IPS-20b (cell line): ENCODE measurements around the gene PTPRN2.
"Not testable (repeated sequence)": the region's sequence is repeated elsewhere in the genome, so short reads cannot be mapped to it uniquely, and the experiment has no call there.

Experiments
- H3K27ac ChIP-seq: one replicate; pipeline ENCODE4 v1.5.1; 2013; ENCODE audit warnings: low read length
- H3K27me3 ChIP-seq: 2 replicates; pipeline ENCODE4 v1.6.1; 2013; ENCODE audit warnings: mild to moderate bottlenecking, low read length, inconsistent platforms; ENCODE audit not compliant: insufficient read depth
- H3K36me3 ChIP-seq: 2 replicates; pipeline ENCODE4 v1.6.1; 2013; ENCODE audit warnings: low read depth, mild to moderate bottlenecking, inconsistent platforms, low read length, moderate library complexity; ENCODE audit not compliant: insufficient read depth
- H3K4me1 ChIP-seq: 2 replicates; pipeline ENCODE4 v1.6.1; 2013; ENCODE audit warnings: mild to moderate bottlenecking, control low read depth, inconsistent platforms, low read length, moderate library complexity; ENCODE audit not compliant: insufficient read depth
- H3K4me3 ChIP-seq: 2 replicates; pipeline ENCODE4 v1.5.1; 2013; ENCODE audit warnings: mild to moderate bottlenecking, low read length, inconsistent platforms
- H3K9ac ChIP-seq: 2 replicates; pipeline ENCODE4 v1.6.1; 2013; ENCODE audit warnings: low read depth, mild to moderate bottlenecking, inconsistent platforms, low read length, moderate library complexity
- H3K9me3 ChIP-seq: 2 replicates; pipeline ENCODE4 v1.6.1; 2013; ENCODE audit warnings: mild to moderate bottlenecking, low read depth, low read length, inconsistent platforms; ENCODE audit not compliant: insufficient read depth

The PTPRN2 gene

GRCh38 chr7:158467562-158467961 is 120.1 kb downstream of the PTPRN2 start:
- H3K4me3 ChIP-seq = peak overlapping the region; percentile 41; the same call in 1 of the 2 replicates
- H3K9me3 ChIP-seq = peaks cover 2% of the 10 kb centered on the region; the same call in 1 of the 2 replicates
- H3K9ac ChIP-seq = peak overlapping the region; percentile 78; the same call in 1 of the 2 replicates
- peaks cover 31% of the 10 kb centered on the region; the same call in 1 of the 2 replicates for H3K4me1 ChIP-seq
- H3K27me3 ChIP-seq = no peaks in the 10 kb centered on the region
- peak overlapping the region; percentile 86 for H3K27ac ChIP-seq
- no peaks in the 10 kb centered on the region for H3K36me3 ChIP-seq

DNA sequence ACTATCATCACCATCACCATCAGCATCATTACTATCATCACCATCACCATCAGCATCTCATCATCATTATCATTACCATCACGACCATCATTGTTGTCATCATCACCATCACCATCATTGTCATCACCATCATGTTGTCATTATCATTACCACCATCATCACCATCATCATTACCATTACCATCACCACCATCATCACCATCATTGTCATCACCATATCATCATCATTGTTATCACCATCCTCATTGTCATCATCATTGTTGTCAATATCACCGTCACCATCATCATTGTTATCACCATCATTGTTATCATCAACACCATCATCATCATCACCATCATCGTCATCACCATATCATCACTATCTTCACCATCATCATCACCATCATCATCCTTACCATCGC is 124.3 kb downstream of the PTPRN2 start:
- Histone ChIP-seq H3K9me3 (no peaks in the 10 kb centered on the region; the same call in 1 of the 2 replicates), H3K27me3 (no peaks in the 10 kb centered on the region), H3K36me3 (no peaks in the 10 kb centered on the region), H3K9ac (no peak overlapping the region), H3K4me1 (peaks cover 9% of the 10 kb centered on the region; the same call in 1 of the 2 replicates), H3K4me3 (no peak overlapping the region), H3K27ac (no peak overlapping the region)

DNA sequence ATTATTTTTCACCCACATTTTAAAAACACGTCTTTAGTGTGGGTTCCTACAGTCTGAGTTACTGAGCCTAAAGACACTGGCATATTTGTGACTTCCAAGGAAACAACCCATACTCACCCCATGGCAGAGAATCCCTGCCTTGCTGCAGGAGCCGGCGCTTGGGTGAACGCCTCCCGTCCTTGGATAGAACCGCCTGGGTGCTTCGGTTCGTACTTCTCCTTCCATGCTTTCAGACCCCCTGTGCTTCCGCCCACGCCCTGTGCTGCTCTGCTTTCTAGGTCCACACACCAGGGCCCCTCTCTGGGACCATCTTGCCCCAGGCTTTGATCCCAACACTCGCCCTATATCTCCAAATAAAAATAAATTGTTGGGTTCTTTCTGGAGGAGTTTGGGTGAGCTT is 125.8 kb downstream of the PTPRN2 start:
- Histone ChIP-seq H3K4me3 (no peak overlapping the region), H3K9me3 (no peaks in the 10 kb centered on the region; the same call in 1 of the 2 replicates), H3K9ac (no peak overlapping the region), H3K4me1 (no peaks in the 10 kb centered on the region), H3K27me3 (no peaks in the 10 kb centered on the region), H3K27ac (no peak overlapping the region), H3K36me3 (no peaks in the 10 kb centered on the region)

DNA sequence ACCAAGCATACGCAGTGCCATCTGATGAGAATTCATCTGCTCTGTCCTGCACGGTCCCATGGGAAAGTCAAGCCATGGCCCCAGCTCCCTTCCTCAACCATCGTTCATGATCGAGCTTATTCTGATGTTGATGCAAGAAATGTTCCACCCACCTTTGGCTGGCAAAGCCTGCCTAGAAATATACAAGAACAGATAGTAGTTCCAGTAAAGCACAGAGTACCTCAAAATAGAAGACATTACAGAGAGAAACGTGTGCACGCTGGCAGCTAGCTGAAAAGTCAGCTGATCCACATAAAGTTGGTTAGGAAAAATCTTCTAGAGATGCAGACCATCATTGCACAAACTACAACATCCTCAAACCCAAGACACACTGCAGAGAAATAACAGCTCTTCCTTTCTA is 127.0 kb downstream of the PTPRN2 start:
- Histone ChIP-seq H3K9ac (no peak overlapping the region), H3K4me3 (no peak overlapping the region), H3K36me3 (no peaks in the 10 kb centered on the region), H3K9me3 (peaks cover 3% of the 10 kb centered on the region), H3K27ac (no peak overlapping the region), H3K27me3 (no peaks in the 10 kb centered on the region), H3K4me1 (no peaks in the 10 kb centered on the region)

- Histone ChIP-seq H3K27me3 (no peaks in the 10 kb centered on the region), H3K9ac (no peak overlapping the region), H3K4me1 (no peaks in the 10 kb centered on the region), H3K27ac (no peak overlapping the region), H3K9me3 (peaks cover 4% of the 10 kb centered on the region), H3K4me3 (no peak overlapping the region), H3K36me3 (no peaks in the 10 kb centered on the region)
Observed at GRCh38 chr7:158458716-158459282, 128.8 kb downstream of the PTPRN2 start.

DNA sequence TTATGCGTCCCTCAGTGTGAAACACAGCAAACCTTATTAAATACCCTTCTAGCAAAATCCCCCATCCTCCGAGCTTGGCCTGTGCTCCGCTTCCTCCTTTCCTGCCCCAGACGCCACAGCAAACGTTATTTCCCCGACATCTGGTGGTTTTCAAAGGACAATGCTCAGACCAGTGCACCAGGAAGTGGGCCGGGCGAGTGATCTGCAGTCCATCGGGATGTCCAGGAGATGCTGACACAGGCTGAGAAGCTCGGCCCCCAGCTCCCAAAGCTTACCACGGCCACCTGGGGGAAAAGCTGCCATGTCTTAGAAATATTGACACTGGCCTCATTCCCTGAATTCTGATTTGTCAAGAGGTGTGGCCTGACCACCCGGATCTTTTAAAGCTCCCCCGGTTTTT is 129.5 kb downstream of the PTPRN2 start:
- Histone ChIP-seq H3K9me3 (peaks cover 4% of the 10 kb centered on the region), H3K27ac (no peak overlapping the region), H3K36me3 (no peaks in the 10 kb centered on the region), H3K4me3 (no peak overlapping the region), H3K27me3 (no peaks in the 10 kb centered on the region), H3K4me1 (no peaks in the 10 kb centered on the region), H3K9ac (no peak overlapping the region)

DNA sequence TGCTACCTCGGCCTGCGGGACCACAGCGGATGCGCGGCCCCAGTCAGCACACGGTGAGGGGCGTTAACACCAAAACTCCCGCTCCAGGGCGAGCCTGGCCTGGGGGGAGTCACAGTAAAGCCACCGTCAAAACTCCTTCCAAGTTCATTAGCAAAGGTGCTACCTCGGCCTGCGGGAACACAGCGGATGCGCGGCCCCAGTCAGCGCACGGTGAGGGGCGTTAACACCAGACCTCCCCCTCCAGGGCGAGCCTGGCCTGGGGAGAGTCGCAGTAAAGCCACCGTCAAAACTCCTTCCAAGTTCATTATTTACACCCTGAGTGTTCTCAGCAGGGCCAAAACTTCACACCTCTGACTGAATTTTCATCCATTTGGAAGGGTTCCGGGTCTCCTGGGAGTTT is 130.0 kb downstream of the PTPRN2 start:
- H3K36me3 ChIP-seq, H3K27me3 ChIP-seq, H3K4me1 ChIP-seq, H3K27ac ChIP-seq, H3K9me3 ChIP-seq, H3K4me3 ChIP-seq, H3K9ac ChIP-seq: not testable (repeated sequence)

- Histone ChIP-seq H3K36me3 (no peaks in the 10 kb centered on the region), H3K9ac (no peak overlapping the region), H3K9me3 (peaks cover 4% of the 10 kb centered on the region; the same call in 1 of the 2 replicates), H3K27ac (no peak overlapping the region), H3K4me3 (no peak overlapping the region), H3K4me1 (peaks cover 3% of the 10 kb centered on the region; the same call in 1 of the 2 replicates), H3K27me3 (no peaks in the 10 kb centered on the region)
Observed at GRCh38 chr7:158454631-158455030, 133.0 kb downstream of the PTPRN2 start.

DNA sequence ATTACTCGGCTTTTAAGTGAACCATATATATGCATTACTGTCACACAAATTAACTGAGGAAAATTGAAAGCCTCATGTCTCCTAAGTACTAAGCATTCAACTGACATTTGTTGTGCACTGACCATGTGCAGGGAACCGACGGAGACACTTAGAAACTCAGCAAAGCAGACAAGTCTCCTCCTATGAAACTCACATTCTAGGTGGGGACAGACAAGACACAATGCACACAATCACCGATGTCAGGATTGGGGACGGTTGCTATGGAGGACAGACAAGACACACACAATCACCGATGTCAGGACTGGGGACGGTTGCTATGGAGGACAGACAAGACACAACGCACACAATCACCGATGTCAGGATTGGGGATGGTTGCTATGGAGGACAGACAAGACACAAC is 134.0 kb downstream of the PTPRN2 start:
- Histone ChIP-seq H3K4me3 (no peak overlapping the region), H3K9me3 (peaks cover 4% of the 10 kb centered on the region), H3K36me3 (no peaks in the 10 kb centered on the region), H3K9ac (no peak overlapping the region), H3K27ac (no peak overlapping the region), H3K4me1 (peaks cover 3% of the 10 kb centered on the region; the same call in 1 of the 2 replicates), H3K27me3 (no peaks in the 10 kb centered on the region)

GRCh38 chr7:158452331-158452730 is 135.3 kb downstream of the PTPRN2 start:
- Histone ChIP-seq H3K4me1 (peaks cover 3% of the 10 kb centered on the region; the same call in 1 of the 2 replicates), H3K27me3 (no peaks in the 10 kb centered on the region), H3K4me3 (no peak overlapping the region), H3K9ac (no peak overlapping the region), H3K36me3 (no peaks in the 10 kb centered on the region), H3K9me3 (peaks cover 4% of the 10 kb centered on the region), H3K27ac (no peak overlapping the region)

GRCh38 chr7:158450476-158451124 is 137.0 kb downstream of the PTPRN2 start:
- Histone ChIP-seq H3K9me3 (peaks cover under 1% of the 10 kb centered on the region; the same call in 1 of the 2 replicates), H3K4me3 (no peak overlapping the region), H3K4me1 (peaks cover 3% of the 10 kb centered on the region; the same call in 1 of the 2 replicates), H3K27me3 (no peaks in the 10 kb centered on the region), H3K27ac (no peak overlapping the region), H3K9ac (no peak overlapping the region), H3K36me3 (no peaks in the 10 kb centered on the region)

GRCh38 chr7:158449942-158450341 is 137.7 kb downstream of the PTPRN2 start:
- Histone ChIP-seq H3K9me3 (no peaks in the 10 kb centered on the region; the same call in 1 of the 2 replicates), H3K27ac (no peak overlapping the region), H3K36me3 (no peaks in the 10 kb centered on the region), H3K4me1 (peaks cover 3% of the 10 kb centered on the region; the same call in 1 of the 2 replicates), H3K4me3 (no peak overlapping the region), H3K9ac (no peak overlapping the region), H3K27me3 (no peaks in the 10 kb centered on the region)
